H1 (cell line): Measurements from ENCODE around the gene RRBP1. TPM values are rescaled to one million over a fixed set of nuclear protein-coding genes. Genes with fewer than 3 reads are reported as not detected.

Experiments
- CTCF ChIA-PET: fragments of 300-600 bp; sonication (Branson Sonifier 250); formaldehyde crosslinking; loops from one replicate; lab custom pipeline; 2021; ENCODE audit not compliant: partially characterized antibody; lab: Charles Lee
- POLR2A ChIA-PET: fragments of 300-600 bp; sonication (Branson Sonifier 250); formaldehyde crosslinking; loops from one replicate; lab custom pipeline; 2021; ENCODE audit warnings: inconsistent platforms; ENCODE audit not compliant: partially characterized antibody; lab: Charles Lee
- DNase-seq, 2 experiments: peaks; one replicate each; pipeline versions ENCODE4 v3.0.0 to v3.0.0-alpha.2; 2010 to 2022; ENCODE audit warnings: low spot score in 2 of 2, low read depth in 1 of 2, mixed read lengths in 1 of 2
- FAIRE-seq: peaks from 2 replicates; lab custom pipeline; 2011; peaks lifted over from hg19 to GRCh38; lab: Jason Lieb, UNC
- H2AFZ ChIP-seq: 2 replicates; pipeline ENCODE4 v1.8.1; 2012; ENCODE audit warnings: low read length, inconsistent platforms
- H2AK5ac ChIP-seq: 2 replicates; pipeline ENCODE4 v1.6.1; 2013; ENCODE audit warnings: low read depth, low read length
- H2BK120ac ChIP-seq: replicated peaks from 2 replicates; pipeline ENCODE3; 2013; ENCODE audit warnings: low read depth, low read length, inconsistent platforms
- H2BK12ac ChIP-seq: 2 replicates; pipeline ENCODE4 v1.6.1; 2013; ENCODE audit warnings: low read depth, low read length
- H2BK15ac ChIP-seq: 2 replicates; pipeline ENCODE4 v1.6.1; 2013; ENCODE audit warnings: low read length
- H2BK20ac ChIP-seq: 2 replicates; pipeline ENCODE4 v1.6.1; 2013; ENCODE audit warnings: low read length
- H2BK5ac ChIP-seq: 2 replicates; pipeline ENCODE4 v1.6.1; 2013; ENCODE audit warnings: low read depth, low read length
- H3K14ac ChIP-seq: 2 replicates; pipeline ENCODE4 v1.6.1; 2013; ENCODE audit warnings: inconsistent platforms; ENCODE audit not compliant: insufficient read length
- H3K18ac ChIP-seq: 2 replicates; pipeline ENCODE4 v1.6.1; 2013; ENCODE audit warnings: low read length; ENCODE audit errors: extremely low read depth
- H3K23ac ChIP-seq: 2 replicates; pipeline ENCODE4 v1.6.1; 2013; ENCODE audit warnings: inconsistent platforms; ENCODE audit not compliant: insufficient read length
- H3K23me2 ChIP-seq: 2 replicates; pipeline ENCODE4 v1.6.1; 2013; ENCODE audit warnings: low read depth, low read length
- H3K27ac ChIP-seq: 2 replicates; pipeline ENCODE4 v1.6.1; 2011; ENCODE audit warnings: low read depth, low read length, inconsistent platforms
- H3K27me3 ChIP-seq, 4 experiments: replicated peaks in 1 of 4; 1 replicate in 1 of 4; 2 replicates in 3 of 4; pipeline versions ENCODE4 v1.6.1 to v1.8.1; 2011 to 2013; ENCODE audit warnings: low read length in 3 of 4, mild to moderate bottlenecking in 3 of 4, inconsistent platforms in 2 of 4, mixed read lengths in 2 of 4, moderate library complexity in 1 of 4; ENCODE audit not compliant: control insufficient read depth in 3 of 4, insufficient read depth in 3 of 4; ENCODE audit errors: extremely low read depth in 1 of 4
- H3K36me3 ChIP-seq, 4 experiments: 2 replicates each; pipeline versions ENCODE4 v1.6.1 to v1.8.1; 2011 to 2013; ENCODE audit warnings: mild to moderate bottlenecking in 4 of 4, low read length in 3 of 4, moderate library complexity in 2 of 4, control low read depth in 1 of 4, inconsistent platforms in 1 of 4; ENCODE audit not compliant: insufficient read depth in 4 of 4, control insufficient read depth in 2 of 4
- H3K4ac ChIP-seq: replicated peaks from 2 replicates; pipeline ENCODE3; 2013; ENCODE audit warnings: low read length, low read depth, mixed read lengths, inconsistent platforms; ENCODE audit not compliant: insufficient read length
- H3K4me1 ChIP-seq, 4 experiments: replicated peaks in 1 of 4; 1 replicate in 1 of 4; 2 replicates in 3 of 4; pipeline versions ENCODE4 v1.6.1 to v1.8.1; 2011 to 2013; ENCODE audit warnings: low read length in 3 of 4, inconsistent platforms in 2 of 4, mixed read lengths in 1 of 4; ENCODE audit not compliant: insufficient read depth in 4 of 4, control insufficient read depth in 3 of 4
- H3K4me2 ChIP-seq, 2 experiments: 2 replicates each; pipeline versions ENCODE4 v1.6.1 to v1.8.1; 2011 to 2013; ENCODE audit warnings: low read depth in 2 of 2, low read length in 2 of 2, control low read depth in 1 of 2, inconsistent platforms in 1 of 2, mild to moderate bottlenecking in 1 of 2; ENCODE audit not compliant: insufficient read depth in 1 of 2
- H3K4me3 ChIP-seq, 4 experiments: fragments of 200-600, 300-600 bp in 1 of 4; sonication (generic), shearing (Covaris generic), sonication (Bioruptor Twin) in 1 of 4; 2 replicates each; pipeline versions ENCODE4 v1.5.1 to v1.8.1; 2011 to 2016; ENCODE audit warnings: low read length in 4 of 4, low read depth in 3 of 4, control low read depth in 2 of 4, inconsistent platforms in 2 of 4, mild to moderate bottlenecking in 2 of 4, mixed read lengths in 1 of 4, moderate library complexity in 1 of 4; ENCODE audit not compliant: insufficient read depth in 2 of 4; ENCODE audit errors: extremely low read depth in 1 of 4
- H3K56ac ChIP-seq: replicated peaks from 2 replicates; pipeline ENCODE3; 2013; ENCODE audit warnings: low read depth, mild to moderate bottlenecking, mixed read lengths, low read length, inconsistent platforms; ENCODE audit not compliant: insufficient read length
- H3K79me1 ChIP-seq: 2 replicates; pipeline ENCODE4 v1.6.1; 2013; ENCODE audit warnings: low read depth, low read length, control low read depth
- H3K79me2 ChIP-seq, 2 experiments: 2 replicates each; pipeline versions ENCODE4 v1.6.1 to v1.8.1; 2012 to 2013; ENCODE audit warnings: low read length in 2 of 2, mild to moderate bottlenecking in 2 of 2, inconsistent platforms in 1 of 2; ENCODE audit not compliant: insufficient read depth in 2 of 2, control insufficient read depth in 1 of 2
- H3K9ac ChIP-seq, 4 experiments: replicated peaks in 1 of 4; 1 replicate in 1 of 4; 2 replicates in 3 of 4; pipeline versions ENCODE4 v1.6.1 to v1.8.1; 2011 to 2013; ENCODE audit warnings: low read depth in 3 of 4, low read length in 3 of 4, control low read depth in 2 of 4, mild to moderate bottlenecking in 2 of 4, moderate library complexity in 2 of 4, inconsistent platforms in 1 of 4; ENCODE audit errors: extremely low read depth in 1 of 4
- H3K9me3 ChIP-seq, 2 experiments: 2 replicates each; pipeline versions ENCODE4 v1.6.1 to v1.8.1; 2012 to 2013; ENCODE audit warnings: mild to moderate bottlenecking in 2 of 2, moderate library complexity in 2 of 2, control low read depth in 1 of 2, inconsistent platforms in 1 of 2, low read depth in 1 of 2, low read length in 1 of 2, mixed read lengths in 1 of 2; ENCODE audit not compliant: insufficient read depth in 2 of 2
- H4K20me1 ChIP-seq, 2 experiments: replicated peaks in 1 of 2; 2 replicates each; pipeline versions ENCODE3 to v1.8.1; 2011 to 2013; ENCODE audit warnings: inconsistent platforms in 2 of 2, low read length in 2 of 2, mild to moderate bottlenecking in 1 of 2; ENCODE audit not compliant: insufficient read depth in 2 of 2, control insufficient read depth in 1 of 2
- H4K5ac ChIP-seq: 2 replicates; pipeline ENCODE4 v1.6.1; 2013; ENCODE audit warnings: low read length, low read depth, mixed read lengths, inconsistent platforms; ENCODE audit not compliant: insufficient read length
- H4K8ac ChIP-seq: 2 replicates; pipeline ENCODE4 v1.8.0; 2013; ENCODE audit warnings: mild to moderate bottlenecking, moderate library complexity, low read length, inconsistent platforms; ENCODE audit not compliant: insufficient read depth; ENCODE audit errors: extremely low read depth
- H4K91ac ChIP-seq: replicated peaks from 2 replicates; pipeline ENCODE3; 2013; ENCODE audit warnings: low read length, mixed read lengths, inconsistent platforms; ENCODE audit not compliant: insufficient read length
- EP300 ChIP-seq, 2 experiments: IDR thresholded peaks; 1 replicate in 1 of 2; 2 replicates in 1 of 2; pipeline ENCODE4 v1.6.1; 2011 to 2012; ENCODE audit warnings: low read depth in 2 of 2, low read length in 2 of 2, mild to moderate bottlenecking in 2 of 2, borderline replicate concordance in 1 of 2, inconsistent platforms in 1 of 2, moderate library complexity in 1 of 2
- KDM1A ChIP-seq: fragments of 200-600, 300-600 bp; sonication (generic); IDR thresholded peaks from 2 replicates; pipeline ENCODE4 v1.7.1; 2016; ENCODE audit warnings: mild to moderate bottlenecking, low read length, borderline replicate concordance
- KDM4A ChIP-seq: IDR thresholded peaks from one replicate; pipeline ENCODE4 v1.7.1; 2012; ENCODE audit warnings: low read depth, mild to moderate bottlenecking, moderate library complexity, low read length, inconsistent platforms; ENCODE audit not compliant: severe bottlenecking
- RFX5 ChIP-seq: IDR thresholded peaks from 2 replicates; pipeline ENCODE4 v1.6.1; 2011; ENCODE audit warnings: low read depth, low read length, improper control_type of control experiment, borderline replicate concordance
- SIN3A ChIP-seq, 2 experiments: IDR thresholded peaks in 1 of 2; conservative IDR thresholded peaks in 1 of 2; 2 replicates each; pipeline ENCODE4 v1.6.1; 2011 to 2012; ENCODE audit warnings: low read length in 2 of 2, improper control_type of control experiment in 1 of 2, low read depth in 1 of 2, mild to moderate bottlenecking in 1 of 2
- SIRT6 ChIP-seq: IDR thresholded peaks from one replicate; pipeline ENCODE4 v1.7.1; 2012; ENCODE audit warnings: low read length, inconsistent platforms
- SP2 ChIP-seq: IDR thresholded peaks from 2 replicates; pipeline ENCODE4 v1.6.1; 2012; ENCODE audit warnings: mild to moderate bottlenecking, low read length, inconsistent platforms
- SRF ChIP-seq: IDR thresholded peaks from 2 replicates; pipeline ENCODE4 v1.6.1; 2011; ENCODE audit warnings: mild to moderate bottlenecking, low read depth, low read length, moderate library complexity
- ZNF274 ChIP-seq: IDR thresholded peaks from 2 replicates; pipeline ENCODE4 v1.7.0; 2012; ENCODE audit warnings: low read length, borderline replicate concordance; ENCODE audit errors: extremely low read depth
- WGBS, 2 experiments: shearing (Covaris generic) in 1 of 2; methylation state at CpG; one replicate each; pipeline versions ENCODE4 v1.1.6 to v1.1.7; 2013 to 2015; ENCODE audit warnings: low lambda C conversion rate in 2 of 2, mixed read lengths in 2 of 2, inconsistent platforms in 1 of 2, low coverage in 1 of 2, missing lambda C conversion rate in 1 of 2; ENCODE audit not compliant: insufficient replicate concordance in 2 of 2, insufficient coverage in 1 of 2, insufficient read length in 1 of 2; ENCODE audit errors: extremely low coverage in 1 of 2, missing lambda C conversion rate in 1 of 2; 5-methylcytosine and 5-hydroxymethylcytosine counted together
- polyA plus RNA-seq, 7 experiments: library from polyadenylated mRNA; depleted of rRNA in 3 of 7; stranded (reverse) in 5 of 7; unstranded in 2 of 7; fragments of >200 nt in 5 of 7; fragments of 200-250 nt in 2 of 7; gene quantifications; 1 replicate in 5 of 7; 2 replicates in 1 of 7; 4 replicates in 1 of 7; pipeline versions ENCODE4 v1.2.1 to v1.2.3, GENCODE V29; 2011 to 2013; ENCODE audit warnings: missing spikeins in 2 of 7, mixed read lengths in 2 of 7
- total RNA-seq: library from RNA; stranded (reverse); fragmentation: NEBNext Ultra II Directional; extraction: Animal tissue kit (Norgen Biotek cat#: 25700); gene quantifications from 2 replicates; pipeline ENCODE4 v1.2.1, GENCODE V29; 2021
- TF ChIP-seq, protein P1 (sequence below): IDR thresholded peaks from 2 replicates; pipeline ENCODE4 v1.6.1; 2012; ENCODE audit warnings: inconsistent platforms
- TF ChIP-seq, protein P2 (sequence below): IDR thresholded peaks from 2 replicates; pipeline ENCODE4 v1.6.1; 2012; ENCODE audit warnings: low read length, inconsistent platforms

Gene RRBP1
- total and polyA plus RNA-seq, 2 of the 8 experiments (the other 6 are each of a cell fraction or from before 2014, with no cell fraction given): 15.9 to 157 TPM

DNA sequence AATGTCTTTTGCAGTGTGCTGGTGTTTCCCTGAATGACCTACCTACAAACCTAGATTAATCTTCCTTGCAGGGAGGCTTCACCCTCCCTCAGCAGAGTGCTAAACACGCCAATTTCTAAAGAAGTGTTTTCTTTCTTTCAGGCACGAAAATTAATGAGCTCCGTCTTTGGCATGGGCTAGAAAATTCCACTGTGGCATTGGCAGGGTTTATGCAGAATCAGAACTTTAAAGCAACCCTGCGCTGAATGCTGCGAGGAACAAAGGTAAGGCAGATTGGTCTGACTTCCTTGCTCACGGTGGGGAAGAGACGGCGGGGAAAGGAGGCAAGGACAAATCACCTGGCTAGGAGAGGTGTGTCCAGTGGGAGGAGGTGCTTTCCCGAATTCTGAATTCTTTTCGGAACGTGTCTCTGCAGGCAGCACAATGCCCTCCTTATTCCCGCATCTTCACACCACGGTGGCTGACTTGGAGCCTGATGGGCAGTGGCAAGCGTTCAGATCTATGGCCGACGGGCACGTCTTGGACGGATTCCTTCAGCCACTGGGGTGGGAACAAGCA, 11.5 kb upstream of the RRBP1 start:
- Histone ChIP-seq H3K4ac (no peak overlapping the region), H3K4me1 (peaks cover 0 to 5% (median 3%) of the 10 kb centered on the region in 4 experiments; a peak in 4 of 7 replicates), H2AK5ac (no peak overlapping the region), H3K23me2 (no peaks in the 10 kb centered on the region; the same call in 1 of the 2 replicates), H3K27ac (no peak overlapping the region), H2BK15ac (no peak overlapping the region), H3K27me3 (no peaks in the 10 kb centered on the region), H3K9ac (no peak overlapping the region), H2BK120ac (no peak overlapping the region), H3K36me3 (no peaks in the 10 kb centered on the region), H3K14ac (no peak overlapping the region), H3K56ac (no peak overlapping the region), H3K23ac (no peak overlapping the region), H3K9me3 (0 out of 4 replicates have a peak, but pooled peaks cover 0 to 2% of the 10 kb centered on the region in 2 experiments), H4K91ac (no peak overlapping the region), H4K20me1 (no peaks in the 10 kb centered on the region), H4K8ac (no peak overlapping the region), H3K18ac (peak overlapping the region; percentile 64; the same call in 1 of the 2 replicates), H2AFZ (peak overlapping the region; percentile 98), H2BK5ac (no peak overlapping the region), H2BK12ac (peak overlapping the region; percentile 2; the same call in 1 of the 2 replicates), H4K5ac (no peak overlapping the region), H3K79me2 (no peaks in the 10 kb centered on the region), H3K4me2 (peak overlapping the region; percentile 23 to 37; a peak in 3 of 4 replicates), H3K79me1 (no peaks in the 10 kb centered on the region), H2BK20ac (no peak overlapping the region), H3K4me3 (no peak overlapping the region)
- ChIA-PET CTCF (interaction anchor here (0.7 to 5.2 kb wide), 4 partner anchors 11 to 189 kb away, joined by 3 to 24 read pairs (median 3); partner anchors contain the start of gene RRBP1), POLR2A (no interaction called here)
- FAIRE-seq (no peak), DNase-seq (no peak)
- WGBS, 2 experiments: 65% methylated on average over 18 of the region's 18 CpGs; no CpG with 5 or more reads in 1 of the 2 experiments
- TF ChIP-seq KDM1A (no peak), RFX5 (no peak), EP300 (IDR thresholded peaks at IDR 0.05; ENCODE audit: borderline replicate concordance in 1 of 2, low read depth in 2 of 2, low read length in 2 of 2) (no peak), SIRT6 (no peak), SIN3A (conservative IDR thresholded peaks at IDR 0.05 in 1 of 2, IDR thresholded peaks at IDR 0.05 in 1 of 2; ENCODE audit: low read depth in 1 of 2, low read length in 2 of 2) (no peak), SP2 (no peak), ZNF274 (no peak), KDM4A (no peak), SRF (no peak)
- TF ChIP-seq, protein P1, sequence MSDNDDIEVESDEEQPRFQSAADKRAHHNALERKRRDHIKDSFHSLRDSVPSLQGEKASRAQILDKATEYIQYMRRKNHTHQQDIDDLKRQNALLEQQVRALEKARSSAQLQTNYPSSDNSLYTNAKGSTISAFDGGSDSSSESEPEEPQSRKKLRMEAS: no peak
- TF ChIP-seq, protein P2, sequence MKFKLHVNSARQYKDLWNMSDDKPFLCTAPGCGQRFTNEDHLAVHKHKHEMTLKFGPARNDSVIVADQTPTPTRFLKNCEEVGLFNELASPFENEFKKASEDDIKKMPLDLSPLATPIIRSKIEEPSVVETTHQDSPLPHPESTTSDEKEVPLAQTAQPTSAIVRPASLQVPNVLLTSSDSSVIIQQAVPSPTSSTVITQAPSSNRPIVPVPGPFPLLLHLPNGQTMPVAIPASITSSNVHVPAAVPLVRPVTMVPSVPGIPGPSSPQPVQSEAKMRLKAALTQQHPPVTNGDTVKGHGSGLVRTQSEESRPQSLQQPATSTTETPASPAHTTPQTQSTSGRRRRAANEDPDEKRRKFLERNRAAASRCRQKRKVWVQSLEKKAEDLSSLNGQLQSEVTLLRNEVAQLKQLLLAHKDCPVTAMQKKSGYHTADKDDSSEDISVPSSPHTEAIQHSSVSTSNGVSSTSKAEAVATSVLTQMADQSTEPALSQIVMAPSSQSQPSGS: no peak
